ENCODE data around the gene KIF12.

GRCh38 chr9:114053246-114054005, 45.7 kb downstream of the KIF12 start:
- no peak for TF ChIP-seq CTCF (IDR thresholded peaks at IDR 0.05; ENCODE audit: insufficient read depth, low read depth, low read length)
- no peak for TF ChIP-seq EZH2 (IDR thresholded peaks at IDR 0.05; ENCODE audit: insufficient read depth, low read length)

All from astrocyte (in vitro differentiated cells and primary cell).